HCT116 (cell line): ENCODE data around the gene SIK3.

Experiments
- ATF3 ChIP-seq: IDR thresholded peaks from 2 replicates; pipeline ENCODE4 v1.6.1; 2012
- EZH2 ChIP-seq: fragments of 200-600 bp; sonication (generic); IDR thresholded peaks from 2 replicates; pipeline ENCODE4 v1.6.1; 2017; ENCODE audit warnings: antibody characterized with exemption, mixed run types
- POLR2AphosphoS5 ChIP-seq: IDR thresholded peaks from 2 replicates; pipeline ENCODE4 v1.6.1; 2011; ENCODE audit warnings: mild to moderate bottlenecking, low read depth, low read length, moderate library complexity
- RAD21 ChIP-seq: IDR thresholded peaks from 2 replicates; pipeline ENCODE4 v1.6.1; 2012; ENCODE audit warnings: low read depth, mild to moderate bottlenecking
- TCF7L2 ChIP-seq: IDR thresholded peaks from 2 replicates; pipeline ENCODE4 v1.7.0; 2011; ENCODE audit warnings: borderline replicate concordance, inconsistent platforms; ENCODE audit not compliant: insufficient read depth, insufficient read length; ENCODE audit errors: extremely low read depth

GRCh38 chr11:116825854-116826750, 272.1 kb downstream of the SIK3 start:
- TF ChIP-seq EZH2, result no peak
- no peak for TF ChIP-seq POLR2AphosphoS5
- TF ChIP-seq RAD21, result no peak
- no peak for TF ChIP-seq TCF7L2
- TF ChIP-seq ATF3, result no peak
